ENCODE data around the gene REEP6.

GRCh38 chr19:1495051-1495798, 4.2 kb downstream of the REEP6 start:
- TF ChIP-seq POLR2A (IDR thresholded peaks at IDR 0.05) (no peak), CTCF (IDR thresholded peaks at IDR 0.05) (no peak)

Measured in testis (tissue), 2 donors.